HG03521 (cell line): Measurements from ENCODE around the gene NCF1.
A peak's percentile ranks its signal among the peaks of the same experiment; 100 is the strongest.
"Not testable (repeated sequence)": the region's sequence is repeated elsewhere in the genome, so short reads cannot be mapped to it uniquely, and the experiment has no call there.

ENCODE experiments used
- ATAC-seq: cut with Tn5 transposase; IDR thresholded peaks from one replicate; pipeline ENCODE4 v1.9.1; 2021; ENCODE audit warnings: mild to moderate bottlenecking, moderate library complexity; ENCODE audit not compliant: unreplicated experiment

Gene NCF1

GRCh38 chr7:74783595-74783994, 9.8 kb downstream of the NCF1 start:
- not testable (repeated sequence) for ATAC-seq

- peak; percentile 85 for ATAC-seq
These were observed 14.7 kb downstream of the NCF1 start for GRCh38 chr7:74788369-74789150.

- ATAC-seq = not testable (repeated sequence)
These were observed 15.5 kb downstream of the NCF1 start for GRCh38 chr7:74789200-74789736.

GRCh38 chr7:74797848-74798622, 24.2 kb downstream of the NCF1 start:
- ATAC-seq = not testable (repeated sequence)

- ATAC-seq = not testable (repeated sequence)
These were observed 24.8 kb downstream of the NCF1 start for GRCh38 chr7:74798644-74799043.

GRCh38 chr7:74815882-74816281, 42.1 kb downstream of the NCF1 start:
- not testable (repeated sequence) for ATAC-seq

- ATAC-seq = peak; percentile 77
These were observed 46.5 kb downstream of the NCF1 start for GRCh38 chr7:74820146-74820805.

GRCh38 chr7:74821259-74821658, 47.4 kb downstream of the NCF1 start:
- ATAC-seq = not testable (repeated sequence)

- ATAC-seq = not testable (repeated sequence)
These were observed 56.1 kb downstream of the NCF1 start for GRCh38 chr7:74829959-74830358.

- ATAC-seq = not testable (repeated sequence)
These were observed 56.6 kb downstream of the NCF1 start for GRCh38 chr7:74830411-74830810.
